GM18520 (cell line): ENCODE data around the gene SDR42E2.
"Not testable (repeated sequence)": the region's sequence is repeated elsewhere in the genome, so short reads cannot be mapped to it uniquely, and the experiment has no call there.

ENCODE experiments used
- ATAC-seq: cut with Tn5 transposase; IDR thresholded peaks from one replicate; pipeline ENCODE4 v1.9.1; 2021; ENCODE audit not compliant: unreplicated experiment

SDR42E2 gene

GRCh38 chr16:22210854-22211253 lies 48.5 kb downstream of the SDR42E2 start:
- ATAC-seq, result no peak

- ATAC-seq, result no peak
Observed at GRCh38 chr16:22213236-22213635, 50.9 kb downstream of the SDR42E2 start.

- ATAC-seq, result no peak
Observed at GRCh38 chr16:22213801-22214200, 51.5 kb downstream of the SDR42E2 start.

GRCh38 chr16:22214402-22214801 lies 52.1 kb downstream of the SDR42E2 start:
- no peak for ATAC-seq

- ATAC-seq, result no peak
Observed at GRCh38 chr16:22214889-22215288, 52.6 kb downstream of the SDR42E2 start.

- no peak for ATAC-seq
Observed at GRCh38 chr16:22216191-22216831, 54.0 kb downstream of the SDR42E2 start.

- ATAC-seq, result not testable (repeated sequence)
Observed at GRCh38 chr16:22216832-22217225, 54.5 kb downstream of the SDR42E2 start.

GRCh38 chr16:22217890-22218730 lies 55.8 kb downstream of the SDR42E2 start:
- no peak for ATAC-seq

- no peak for ATAC-seq
Observed at GRCh38 chr16:22219389-22220068, 57.2 kb downstream of the SDR42E2 start.

GRCh38 chr16:22220069-22220440 lies 57.7 kb downstream of the SDR42E2 start:
- ATAC-seq, result no peak

- no peak for ATAC-seq
Observed at GRCh38 chr16:22220714-22221113, 58.4 kb downstream of the SDR42E2 start.

- ATAC-seq, result no peak
Observed at GRCh38 chr16:22222006-22222405, 59.7 kb downstream of the SDR42E2 start.

- ATAC-seq, result no peak
Observed at GRCh38 chr16:22222998-22223397, 60.7 kb downstream of the SDR42E2 start.

- ATAC-seq, result no peak
Observed at GRCh38 chr16:22225060-22225459, 62.8 kb downstream of the SDR42E2 start.

- no peak for ATAC-seq
Observed at GRCh38 chr16:22229889-22230288, 67.6 kb downstream of the SDR42E2 start.

GRCh38 chr16:22232277-22233036 lies 70.2 kb downstream of the SDR42E2 start:
- ATAC-seq, result no peak

GRCh38 chr16:22233037-22233372 lies 70.7 kb downstream of the SDR42E2 start:
- no peak for ATAC-seq

- no peak for ATAC-seq
Observed at GRCh38 chr16:22235839-22236745, 73.8 kb downstream of the SDR42E2 start.

- ATAC-seq, result no peak
Observed at GRCh38 chr16:22239131-22239805, 77.0 kb downstream of the SDR42E2 start.
